SK-N-MC (cell line): Measurements from ENCODE around the gene DVL3.
"Not testable (repeated sequence)": the region's sequence is repeated elsewhere in the genome, so short reads cannot be mapped to it uniquely, and the experiment has no call there.

Source experiments
- DNase-seq: peaks from one replicate; pipeline ENCODE4 v3.0.0-alpha.2; 2011; ENCODE audit warnings: low read depth, low spot score
- H3K27ac ChIP-seq: fragments of 200-600 bp; sonication (generic); 2 replicates; pipeline ENCODE4 v1.5.1; 2016; ENCODE audit warnings: mixed run types
- H3K36me3 ChIP-seq: fragments of 200-600 bp; sonication (generic); 2 replicates; pipeline ENCODE4 v1.6.1; 2017; ENCODE audit warnings: antibody characterized with exemption, low read length, mixed read lengths; ENCODE audit not compliant: insufficient read depth
- H3K4me3 ChIP-seq: fragments of 200-600 bp; sonication (generic); 2 replicates; pipeline ENCODE4 v1.5.1; 2016
- H3K9ac ChIP-seq: fragments of 200-600 bp; sonication (generic); 2 replicates; pipeline ENCODE4 v1.8.0; 2017; ENCODE audit warnings: mixed run types, mixed read lengths; ENCODE audit not compliant: insufficient read length
- H3K9me3 ChIP-seq: fragments of 200-600 bp; sonication (generic); 2 replicates; pipeline ENCODE4 v1.6.1; 2017; ENCODE audit warnings: low read depth, mild to moderate bottlenecking, antibody characterized with exemption, low read length, moderate library complexity, mixed read lengths
- EZH2 ChIP-seq: fragments of 200-600 bp; sonication (generic); IDR thresholded peaks from one replicate; pipeline ENCODE4 v1.6.1; 2017; ENCODE audit warnings: antibody characterized with exemption
- FOXP2 ChIP-seq: optimal IDR thresholded peaks from 2 replicates; pipeline ENCODE3; 2011; ENCODE audit warnings: mild to moderate bottlenecking, moderate library complexity; ENCODE audit not compliant: insufficient read depth; ENCODE audit errors: extremely low read length, control extremely low read depth
- POLR2AphosphoS5 ChIP-seq: IDR thresholded peaks from 2 replicates; pipeline ENCODE4 v1.6.1; 2012; ENCODE audit warnings: mild to moderate bottlenecking, low read depth, low read length, borderline replicate concordance

The DVL3 gene

DNA sequence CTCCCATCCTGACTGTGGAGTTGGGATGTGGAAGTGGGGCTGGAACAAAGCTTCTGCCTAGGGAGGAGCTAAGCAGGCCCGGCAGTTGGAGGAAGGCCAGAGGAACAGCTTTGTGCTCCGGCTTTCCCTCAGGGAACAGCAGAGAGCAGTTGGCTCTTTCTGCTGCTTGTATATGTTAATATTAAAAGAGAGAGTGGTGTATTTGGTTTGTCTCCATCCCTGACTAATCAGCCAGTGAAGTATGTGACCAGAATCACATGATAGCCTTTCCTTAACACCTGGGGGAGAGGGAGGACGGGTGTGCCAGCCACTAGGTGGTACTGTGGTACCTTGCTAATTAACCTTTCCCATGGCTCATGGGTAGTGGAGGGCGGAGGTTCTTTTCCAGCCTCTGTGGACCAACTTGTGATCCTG lies 10.1 kb upstream of the DVL3 start:
- peak overlapping the region; percentile 2; the same call in 1 of the 2 replicates for H3K27ac ChIP-seq
- DNase-seq = no peak
- H3K9ac ChIP-seq = no peak overlapping the region
- TF ChIP-seq EZH2 = no peak
- TF ChIP-seq POLR2AphosphoS5 = no peak
- TF ChIP-seq FOXP2 = no peak
- peaks cover 60% of the 10 kb centered on the region for H3K36me3 ChIP-seq
- no peaks in the 10 kb centered on the region for H3K9me3 ChIP-seq
- H3K4me3 ChIP-seq = no peak overlapping the region

- DNase-seq = no peak
- H3K9ac ChIP-seq = no peak overlapping the region
- H3K9me3 ChIP-seq = no peaks in the 10 kb centered on the region
- no peak overlapping the region for H3K27ac ChIP-seq
- H3K36me3 ChIP-seq = peaks cover 53% of the 10 kb centered on the region
- TF ChIP-seq EZH2 (no peak), FOXP2 (no peak), POLR2AphosphoS5 (no peak)
- H3K4me3 ChIP-seq = no peak overlapping the region
These were observed 9.4 kb upstream of the DVL3 start for GRCh38 chr3:184145751-184146270.

DNA sequence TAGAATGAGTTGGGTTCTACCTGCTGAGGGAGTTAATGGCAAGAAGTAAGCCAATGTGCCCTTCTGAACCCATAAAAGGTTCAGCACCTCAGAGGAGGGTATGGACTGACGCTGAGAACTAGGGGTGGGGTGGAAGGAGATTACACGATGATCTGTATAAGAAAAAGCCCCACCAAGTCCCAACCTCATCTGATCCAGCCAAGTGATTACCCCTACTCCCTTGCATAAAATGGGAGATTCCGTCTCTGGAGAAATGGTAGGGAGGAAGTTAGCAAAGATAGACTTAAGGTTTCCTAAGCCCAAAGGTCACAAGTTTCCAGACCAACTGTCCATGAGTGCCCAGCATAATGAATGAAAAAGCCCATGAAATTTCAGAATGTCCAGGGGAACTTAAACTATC lies 7.1 kb upstream of the DVL3 start:
- peaks cover 30% of the 10 kb centered on the region for H3K36me3 ChIP-seq

DNA sequence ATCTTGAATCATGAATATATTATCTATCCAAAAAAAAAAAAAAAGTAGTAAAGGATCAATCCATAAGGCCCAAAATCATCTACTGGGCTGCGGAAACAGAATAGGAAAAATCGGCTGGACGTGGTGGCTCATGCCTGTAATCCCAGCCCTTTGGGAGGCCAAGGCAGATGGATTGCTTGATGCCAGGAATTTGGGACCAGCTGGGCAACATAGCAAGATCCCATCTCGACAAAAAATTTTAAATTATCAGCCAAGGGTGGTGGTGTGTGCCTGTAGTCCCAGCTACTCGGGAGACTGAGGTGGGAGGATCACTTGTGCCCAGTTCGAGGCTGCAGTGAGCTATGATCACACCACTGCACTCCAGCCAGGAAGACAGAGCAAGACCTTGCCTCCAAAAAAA lies 6.1 kb upstream of the DVL3 start:
- Histone ChIP-seq H3K9me3 (no peaks in the 10 kb centered on the region), H3K27ac (0 out of 2 replicates have a peak overlapping the region, but pooled peaks have one; percentile 9), H3K36me3 (peaks cover 20% of the 10 kb centered on the region), H3K9ac (no peak overlapping the region), H3K4me3 (no peak overlapping the region)
- DNase-seq = no peak
- no peak for TF ChIP-seq FOXP2
- no peak for TF ChIP-seq EZH2
- no peak for TF ChIP-seq POLR2AphosphoS5

More for the DNA sequence above, 7.1 kb upstream of the DVL3 start:
- no peak for TF ChIP-seq EZH2
- TF ChIP-seq FOXP2 = no peak
- TF ChIP-seq POLR2AphosphoS5 = no peak
- no peak overlapping the region for H3K27ac ChIP-seq
- H3K9ac ChIP-seq = no peak overlapping the region
- no peaks in the 10 kb centered on the region for H3K9me3 ChIP-seq
- DNase-seq = no peak
- H3K4me3 ChIP-seq = no peak overlapping the region

GRCh38 chr3:184149770-184150169 lies 5.4 kb upstream of the DVL3 start:
- H3K9me3 ChIP-seq, DNase-seq, H3K9ac ChIP-seq, H3K27ac ChIP-seq, H3K4me3 ChIP-seq: not testable (repeated sequence)
- peaks cover 14% of the 10 kb centered on the region for H3K36me3 ChIP-seq

DNA sequence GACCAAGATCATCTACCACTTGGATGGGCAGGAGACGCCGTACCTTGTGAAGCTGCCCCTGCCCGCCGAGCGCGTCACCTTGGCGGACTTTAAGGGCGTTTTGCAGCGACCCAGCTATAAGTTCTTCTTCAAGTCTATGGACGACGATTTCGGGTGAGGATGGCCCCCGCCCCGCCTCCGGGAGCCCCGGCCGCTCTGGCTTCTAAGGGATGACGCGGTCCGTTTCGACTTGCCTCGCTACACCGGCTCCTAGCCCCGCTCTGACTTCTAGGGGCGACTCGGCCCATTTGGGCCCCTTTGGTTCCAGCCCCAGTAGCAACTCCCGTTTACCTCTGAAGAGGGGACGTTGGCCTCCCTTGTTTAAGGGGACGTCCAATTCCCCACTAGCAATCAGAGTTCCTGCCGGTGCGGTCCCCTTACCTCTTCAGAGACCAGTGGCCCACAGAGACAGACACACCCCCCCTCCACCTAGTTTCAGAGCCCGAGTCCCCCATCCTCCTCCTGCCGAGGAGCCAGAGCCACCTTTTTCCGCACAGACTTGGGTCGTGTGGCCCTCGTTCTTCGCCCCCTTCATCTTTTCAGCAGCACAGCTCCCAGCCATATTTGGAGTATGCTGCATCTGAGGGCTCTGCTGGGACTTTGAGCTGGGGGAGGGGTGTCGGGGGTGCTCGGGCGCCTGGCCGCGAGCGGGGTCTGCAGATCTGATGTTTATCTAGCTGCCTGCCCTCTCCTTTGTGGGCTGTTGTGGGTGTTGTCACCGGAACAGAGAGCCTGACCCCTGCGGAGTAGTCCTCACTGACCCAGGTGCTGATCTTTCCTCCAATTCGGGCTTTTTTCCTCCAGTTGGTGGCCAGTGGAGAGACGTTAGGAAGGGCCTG lies 706 bp downstream of the DVL3 start:
- Histone ChIP-seq H3K9me3 (no peaks in the 10 kb centered on the region), H3K9ac (peak overlapping the region; percentile 95), H3K27ac (peak overlapping the region; percentile 67), H3K4me3 (peak overlapping the region; percentile 100), H3K36me3 (0 out of 2 replicates have a peak, but pooled peaks cover 3% of the 10 kb centered on the region)
- TF ChIP-seq POLR2AphosphoS5 = no peak; the same call in 1 of the 2 replicates
- TF ChIP-seq FOXP2 = no peak
- TF ChIP-seq EZH2 = no peak
- DNase-seq = no peak

GRCh38 chr3:184156522-184156955 lies 1.4 kb downstream of the DVL3 start:
- TF ChIP-seq FOXP2 (peak; percentile 24), EZH2 (no peak)
- Histone ChIP-seq H3K27ac (peak overlapping the region; percentile 60), H3K9me3 (no peaks in the 10 kb centered on the region), H3K9ac (peak overlapping the region; percentile 95), H3K4me3 (peak overlapping the region; percentile 100), H3K36me3 (peaks cover 3% of the 10 kb centered on the region; the same call in 1 of the 2 replicates)
- no peak for DNase-seq

DNA sequence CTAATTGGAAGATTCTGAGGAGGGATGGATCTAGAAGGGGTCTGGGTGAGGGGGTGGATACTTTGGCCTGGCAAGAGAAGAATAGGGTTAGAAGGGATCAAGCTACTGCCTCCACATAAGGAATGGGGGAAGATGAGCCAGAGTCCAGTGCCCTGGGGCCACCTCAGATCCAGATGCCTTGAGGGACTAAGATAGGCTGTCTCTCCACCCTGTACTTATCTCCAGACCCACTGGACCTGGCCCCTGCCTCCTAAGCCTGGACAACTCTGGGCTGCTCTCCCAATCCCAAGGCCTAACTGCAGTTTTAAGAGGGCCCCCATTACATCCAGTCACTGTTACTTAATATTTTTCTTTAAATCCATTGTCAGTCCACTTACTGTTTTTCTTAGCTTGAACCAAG lies 2.0 kb downstream of the DVL3 start:
- Histone ChIP-seq H3K27ac (peak overlapping the region; percentile 60), H3K36me3 (peaks cover 7% of the 10 kb centered on the region; the same call in 1 of the 2 replicates), H3K9me3 (no peaks in the 10 kb centered on the region), H3K9ac (peak overlapping the region; percentile 95), H3K4me3 (peak overlapping the region; percentile 100)
- no peak for DNase-seq
- no peak for TF ChIP-seq POLR2AphosphoS5
- TF ChIP-seq EZH2 = no peak
- TF ChIP-seq FOXP2 = no peak
